ENCODE measurements around the gene TRPM8.

Gene TRPM8

GRCh38 chr2:233980955-233981561 lies 63.9 kb downstream of the TRPM8 start:
- TF ChIP-seq ZBTB7A (IDR thresholded peaks at IDR 0.05; ENCODE audit: low read depth) (no peak), FOXM1 (IDR thresholded peaks at IDR 0.05; ENCODE audit: borderline replicate concordance, low read depth) (no peak), MAX (IDR thresholded peaks at IDR 0.05) (no peak), CREB1 (IDR thresholded peaks at IDR 0.05; ENCODE audit: low read depth) (no peak), USF1 (IDR thresholded peaks at IDR 0.05) (no peak), NFIC (IDR thresholded peaks at IDR 0.05) (no peak), RAD21 (IDR thresholded peaks at IDR 0.05; ENCODE audit: low read depth) (no peak), YY1 (IDR thresholded peaks at IDR 0.05; ENCODE audit: low read depth) (no peak), REST (IDR thresholded peaks at IDR 0.05; ENCODE audit: low read depth) (no peak), EGR1 (IDR thresholded peaks at IDR 0.05) (no peak), EP300 (IDR thresholded peaks at IDR 0.05; ENCODE audit: borderline replicate concordance) (no peak), TCF12 (IDR thresholded peaks at IDR 0.05; ENCODE audit: low read depth) (no peak), CEBPB (IDR thresholded peaks at IDR 0.05) (no peak), TEAD4 (IDR thresholded peaks at IDR 0.05) (no peak), TAF1 (IDR thresholded peaks at IDR 0.05; ENCODE audit: low read depth) (no peak)

GRCh38 chr2:233981574-233982420 lies 64.6 kb downstream of the TRPM8 start:
- no peak for TF ChIP-seq MAX (IDR thresholded peaks at IDR 0.05)
- TF ChIP-seq RAD21 (IDR thresholded peaks at IDR 0.05; ENCODE audit: low read depth), result no peak
- no peak for TF ChIP-seq TAF1 (IDR thresholded peaks at IDR 0.05; ENCODE audit: low read depth)
- TF ChIP-seq EGR1 (IDR thresholded peaks at IDR 0.05), result no peak
- TF ChIP-seq USF1 (IDR thresholded peaks at IDR 0.05), result no peak
- no peak for TF ChIP-seq TCF12 (IDR thresholded peaks at IDR 0.05; ENCODE audit: low read depth)

- TF ChIP-seq YY1 (IDR thresholded peaks at IDR 0.05; ENCODE audit: low read depth) (no peak), EP300 (IDR thresholded peaks at IDR 0.05; ENCODE audit: borderline replicate concordance) (no peak), USF1 (IDR thresholded peaks at IDR 0.05) (no peak), MAX (IDR thresholded peaks at IDR 0.05) (no peak), CREB1 (IDR thresholded peaks at IDR 0.05; ENCODE audit: low read depth) (no peak), EGR1 (IDR thresholded peaks at IDR 0.05) (no peak), CEBPB (IDR thresholded peaks at IDR 0.05) (no peak), TCF12 (IDR thresholded peaks at IDR 0.05; ENCODE audit: low read depth) (no peak), REST (IDR thresholded peaks at IDR 0.05; ENCODE audit: low read depth) (no peak), TEAD4 (IDR thresholded peaks at IDR 0.05) (no peak), RAD21 (IDR thresholded peaks at IDR 0.05; ENCODE audit: low read depth) (no peak)
Observed at GRCh38 chr2:233982421-233983121, 65.4 kb downstream of the TRPM8 start.

- TF ChIP-seq RAD21 (IDR thresholded peaks at IDR 0.05; ENCODE audit: low read depth) (no peak), TCF12 (IDR thresholded peaks at IDR 0.05; ENCODE audit: low read depth) (no peak), ZBTB7A (IDR thresholded peaks at IDR 0.05; ENCODE audit: low read depth) (no peak), TAF1 (IDR thresholded peaks at IDR 0.05; ENCODE audit: low read depth) (no peak), YY1 (IDR thresholded peaks at IDR 0.05; ENCODE audit: low read depth) (no peak)
Observed at GRCh38 chr2:233983445-233983844, 66.3 kb downstream of the TRPM8 start.

GRCh38 chr2:233988581-233988980 lies 71.4 kb downstream of the TRPM8 start:
- no peak for TF ChIP-seq ZBTB7A (IDR thresholded peaks at IDR 0.05; ENCODE audit: low read depth)
